ENCODE measurements around the gene GMDS.

Gene GMDS

DNA sequence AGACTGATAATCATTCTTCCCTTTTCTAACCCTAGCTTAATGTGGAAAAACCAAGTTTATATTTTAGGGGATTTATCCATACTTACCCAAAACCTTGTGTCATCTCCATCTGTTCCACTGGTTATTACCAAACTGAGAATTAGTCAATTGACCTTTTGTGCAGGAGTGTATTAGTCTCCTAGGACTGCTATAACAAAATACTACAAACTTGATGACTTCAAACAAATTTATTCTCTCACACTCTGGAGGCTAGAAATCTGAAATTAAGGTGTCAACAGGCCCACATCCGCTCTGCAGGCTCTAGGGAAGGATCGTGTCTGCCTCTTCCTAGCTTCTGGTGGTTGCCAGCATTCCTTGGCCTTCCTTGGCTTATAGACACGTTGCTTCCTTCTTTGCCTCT is 12.7 kb upstream of the GMDS start:
- no peaks in the 10 kb centered on the region for H3K4me1 ChIP-seq (ENCODE audit: insufficient read depth, low read length, poor library complexity, severe bottlenecking)

DNA sequence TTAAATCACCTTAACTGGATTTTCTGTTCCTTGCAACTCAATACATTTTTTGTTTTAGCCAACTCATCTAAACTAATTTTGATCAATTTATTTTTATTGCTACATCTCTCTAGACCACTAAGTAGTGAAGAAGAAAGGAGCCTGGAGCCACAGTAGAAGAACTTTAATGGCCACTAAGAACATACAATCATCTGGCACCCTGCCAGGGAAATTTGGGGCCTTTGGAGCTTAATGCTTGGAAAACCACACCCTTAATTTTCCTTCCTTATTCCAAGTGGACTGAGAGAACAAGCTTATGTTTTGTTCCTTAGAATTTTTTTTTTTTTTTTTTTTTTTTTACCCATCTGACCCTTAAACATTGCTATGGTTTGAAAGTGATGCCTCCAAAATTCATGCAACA is 12.0 kb upstream of the GMDS start:
- no peak overlapping the region for H3K4me3 ChIP-seq (ENCODE audit: low read length, poor library complexity, severe bottlenecking)
- no peaks in the 10 kb centered on the region for H3K9me2 ChIP-seq (replicated peaks; ENCODE audit: low read depth, low read length)
- no peaks in the 10 kb centered on the region for H3K27me3 ChIP-seq (ENCODE audit: insufficient read depth, low read length, poor library complexity, severe bottlenecking)
- no peaks in the 10 kb centered on the region for H3K9me3 ChIP-seq (ENCODE audit: insufficient read depth, low read depth, low read length)
- H3K79me2 ChIP-seq (ENCODE audit: insufficient read depth, low read length) = no peaks in the 10 kb centered on the region
- no peaks in the 10 kb centered on the region for H3K4me1 ChIP-seq (ENCODE audit: insufficient read depth, low read length, poor library complexity, severe bottlenecking)
- no peak overlapping the region for H3K9ac ChIP-seq (ENCODE audit: low read depth, low read length, poor library complexity, severe bottlenecking)
- TF ChIP-seq EZH2phosphoT487 (IDR thresholded peaks at IDR 0.05; ENCODE audit: borderline replicate concordance) = no peak
- TF ChIP-seq, protein P1, sequence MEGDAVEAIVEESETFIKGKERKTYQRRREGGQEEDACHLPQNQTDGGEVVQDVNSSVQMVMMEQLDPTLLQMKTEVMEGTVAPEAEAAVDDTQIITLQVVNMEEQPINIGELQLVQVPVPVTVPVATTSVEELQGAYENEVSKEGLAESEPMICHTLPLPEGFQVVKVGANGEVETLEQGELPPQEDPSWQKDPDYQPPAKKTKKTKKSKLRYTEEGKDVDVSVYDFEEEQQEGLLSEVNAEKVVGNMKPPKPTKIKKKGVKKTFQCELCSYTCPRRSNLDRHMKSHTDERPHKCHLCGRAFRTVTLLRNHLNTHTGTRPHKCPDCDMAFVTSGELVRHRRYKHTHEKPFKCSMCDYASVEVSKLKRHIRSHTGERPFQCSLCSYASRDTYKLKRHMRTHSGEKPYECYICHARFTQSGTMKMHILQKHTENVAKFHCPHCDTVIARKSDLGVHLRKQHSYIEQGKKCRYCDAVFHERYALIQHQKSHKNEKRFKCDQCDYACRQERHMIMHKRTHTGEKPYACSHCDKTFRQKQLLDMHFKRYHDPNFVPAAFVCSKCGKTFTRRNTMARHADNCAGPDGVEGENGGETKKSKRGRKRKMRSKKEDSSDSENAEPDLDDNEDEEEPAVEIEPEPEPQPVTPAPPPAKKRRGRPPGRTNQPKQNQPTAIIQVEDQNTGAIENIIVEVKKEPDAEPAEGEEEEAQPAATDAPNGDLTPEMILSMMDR (conservative IDR thresholded peaks at IDR 0.05; ENCODE audit: low read length) = no peak
- H3K36me3 ChIP-seq (ENCODE audit: insufficient read depth, low read length) = no peaks in the 10 kb centered on the region
- no peaks in the 10 kb centered on the region for H3F3A ChIP-seq (ENCODE audit: low read depth)
- H4K20me1 ChIP-seq (ENCODE audit: insufficient read depth, low read length, poor library complexity, severe bottlenecking) = no peaks in the 10 kb centered on the region
- H2AFZ ChIP-seq (ENCODE audit: low read length) = no peak overlapping the region
- H3K4me2 ChIP-seq (ENCODE audit: low read depth, low read length, poor library complexity, severe bottlenecking) = no peak overlapping the region

More for the DNA sequence above, 12.7 kb upstream of the GMDS start:
- Histone ChIP-seq H3K9me3 (ENCODE audit: insufficient read depth, low read depth, low read length) (no peaks in the 10 kb centered on the region), H3K27me3 (ENCODE audit: insufficient read depth, low read length, poor library complexity, severe bottlenecking) (no peaks in the 10 kb centered on the region), H3K9me2 (replicated peaks; ENCODE audit: low read depth, low read length) (no peaks in the 10 kb centered on the region), H2AFZ (ENCODE audit: low read length) (no peak overlapping the region), H3K79me2 (ENCODE audit: insufficient read depth, low read length) (no peaks in the 10 kb centered on the region), H3F3A (ENCODE audit: low read depth) (no peaks in the 10 kb centered on the region), H3K36me3 (ENCODE audit: insufficient read depth, low read length) (no peaks in the 10 kb centered on the region), H3K4me3 (ENCODE audit: low read length, poor library complexity, severe bottlenecking) (no peak overlapping the region), H3K4me2 (ENCODE audit: low read depth, low read length, poor library complexity, severe bottlenecking) (no peak overlapping the region), H3K9ac (ENCODE audit: low read depth, low read length, poor library complexity, severe bottlenecking) (no peak overlapping the region), H4K20me1 (ENCODE audit: insufficient read depth, low read length, poor library complexity, severe bottlenecking) (no peaks in the 10 kb centered on the region)
- TF ChIP-seq, protein P1 (conservative IDR thresholded peaks at IDR 0.05; ENCODE audit: low read length) = no peak

DNA sequence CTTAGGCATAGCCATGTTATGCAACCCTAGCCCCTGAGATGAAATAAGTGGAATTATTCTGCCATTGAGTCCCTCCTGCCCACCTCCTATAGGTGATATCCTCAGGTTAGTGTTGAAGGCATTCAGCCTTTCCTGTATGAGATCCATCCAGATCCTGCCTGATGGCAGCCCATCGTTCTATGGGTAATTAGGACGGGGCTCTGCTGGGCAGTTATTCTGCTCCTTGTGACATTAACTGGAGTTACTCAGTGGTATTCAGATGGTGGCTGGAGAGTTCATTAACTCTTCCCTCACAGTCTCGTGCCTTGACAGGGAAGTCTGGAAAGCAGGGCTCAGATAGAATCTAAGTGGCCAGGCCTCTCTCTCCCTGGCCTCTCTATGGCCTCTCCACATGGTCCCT is 9.3 kb upstream of the GMDS start:
- no peak overlapping the region for H3K9ac ChIP-seq (ENCODE audit: low read depth, low read length, poor library complexity, severe bottlenecking)
- H3K9me3 ChIP-seq (ENCODE audit: insufficient read depth, low read depth, low read length) = no peaks in the 10 kb centered on the region
- H2AFZ ChIP-seq (ENCODE audit: low read length) = no peak overlapping the region
- no peaks in the 10 kb centered on the region for H3F3A ChIP-seq (ENCODE audit: low read depth)
- no peaks in the 10 kb centered on the region for H4K20me1 ChIP-seq (ENCODE audit: insufficient read depth, low read length, poor library complexity, severe bottlenecking)
- no peaks in the 10 kb centered on the region for H3K9me2 ChIP-seq (replicated peaks; ENCODE audit: low read depth, low read length)
- no peaks in the 10 kb centered on the region for H3K36me3 ChIP-seq (ENCODE audit: insufficient read depth, low read length)
- H3K27me3 ChIP-seq (ENCODE audit: insufficient read depth, low read length, poor library complexity, severe bottlenecking) = no peaks in the 10 kb centered on the region
- no peaks in the 10 kb centered on the region for H3K4me1 ChIP-seq (ENCODE audit: insufficient read depth, low read length, poor library complexity, severe bottlenecking)
- TF ChIP-seq, protein P1 (conservative IDR thresholded peaks at IDR 0.05; ENCODE audit: low read length) = no peak
- no peak for TF ChIP-seq EZH2phosphoT487 (IDR thresholded peaks at IDR 0.05; ENCODE audit: borderline replicate concordance)
- H3K4me3 ChIP-seq (ENCODE audit: low read length, poor library complexity, severe bottlenecking) = no peak overlapping the region
- no peaks in the 10 kb centered on the region for H3K79me2 ChIP-seq (ENCODE audit: insufficient read depth, low read length)
- H3K4me2 ChIP-seq (ENCODE audit: low read depth, low read length, poor library complexity, severe bottlenecking) = no peak overlapping the region

All from Loucy (cell line).